ENCODE results near the gene CGB1.

- TF ChIP-seq POLR2AphosphoS5 (IDR thresholded peaks at IDR 0.05; ENCODE audit: borderline replicate concordance, low read depth, low read length) (no peak), EZH2 (IDR thresholded peaks at IDR 0.05) (no peak), FOXP2 (optimal IDR thresholded peaks at IDR 0.05; ENCODE audit: control extremely low read depth, extremely low read length, insufficient read depth) (no peak)
Measured at GRCh38 chr19:49061445-49061844, 24.8 kb upstream of the CGB1 start.
